Measurements from ENCODE around the gene ARVCF.

Gene ARVCF

DNA sequence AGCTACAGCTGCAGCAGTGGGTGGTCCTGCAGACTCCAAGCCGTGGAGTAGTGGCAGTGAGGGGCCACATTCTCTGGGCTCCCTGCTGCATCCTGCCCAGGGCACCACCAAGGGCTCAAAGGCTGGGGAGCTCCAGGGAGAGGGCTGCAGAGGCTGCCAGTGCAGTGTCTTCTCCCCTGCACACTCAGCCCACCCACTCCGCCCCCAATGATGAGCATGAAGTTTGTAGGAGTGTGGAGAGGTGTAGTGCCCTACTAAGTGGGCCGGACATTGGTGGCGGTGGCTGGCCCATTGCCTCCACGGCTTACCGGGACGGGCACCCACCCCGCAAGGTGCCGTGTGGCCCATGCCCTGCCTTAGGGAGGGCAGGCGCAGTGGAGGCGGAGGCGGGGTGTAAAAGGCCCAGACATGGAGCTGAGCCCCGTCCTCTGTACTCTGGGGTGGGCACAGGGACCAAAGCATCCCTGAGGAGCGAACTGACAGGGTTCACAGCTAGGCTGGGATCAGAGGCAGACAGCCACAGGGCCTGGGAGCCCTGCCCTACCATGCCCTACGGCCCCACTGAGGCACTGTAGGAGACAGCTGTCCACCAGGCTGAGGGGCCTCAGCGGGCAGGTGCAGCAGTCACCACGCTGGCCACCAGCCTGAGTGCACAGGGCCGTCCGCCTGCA, 18.9 kb downstream of the ARVCF start:
- H3K27ac ChIP-seq (ENCODE audit: low read depth, low read length): no peak overlapping the region
- H3K4me1 ChIP-seq (ENCODE audit: control insufficient read depth, low read length): no peaks in the 10 kb centered on the region

DNA sequence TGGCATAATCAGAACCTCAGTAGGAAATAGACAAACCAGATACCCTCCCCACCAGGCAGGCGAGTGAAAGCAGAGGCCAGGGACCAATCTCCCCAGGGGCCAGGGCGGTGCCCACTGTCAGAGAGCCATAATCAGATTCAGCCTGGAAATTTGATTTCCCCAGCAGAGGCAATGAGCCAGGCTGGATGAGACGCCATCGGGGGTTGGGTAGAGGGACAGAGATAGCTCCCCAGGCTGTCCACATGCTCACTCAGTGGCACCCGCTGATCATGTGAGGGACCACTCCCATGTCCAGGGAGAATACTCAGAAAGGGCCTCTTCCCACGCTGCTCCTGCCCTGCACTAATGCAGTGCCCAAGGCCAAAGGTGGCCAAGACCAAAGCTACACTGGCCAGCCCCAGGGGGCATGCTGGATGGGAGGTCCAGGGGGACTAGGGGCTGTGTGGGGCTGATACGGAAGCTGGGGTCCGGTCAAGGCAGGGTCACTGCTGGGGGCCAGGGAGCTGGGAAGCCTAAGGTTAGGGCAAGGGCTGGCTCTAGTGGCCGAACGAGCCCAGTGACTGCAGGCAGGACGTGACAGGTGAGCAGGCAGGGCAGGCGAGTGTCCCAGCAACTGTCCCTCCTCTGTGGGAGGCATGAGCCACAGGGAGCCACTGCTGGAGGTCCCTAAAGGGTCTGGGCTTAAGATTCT, 19.8 kb downstream of the ARVCF start:
- Histone ChIP-seq H3K27me3 (ENCODE audit: control insufficient read depth, low read length) (peaks cover 2% of the 10 kb centered on the region; the same call in 1 of the 2 replicates), H3K36me3 (ENCODE audit: control insufficient read depth, low read length) (no peaks in the 10 kb centered on the region), H3K4me2 (ENCODE audit: low read length) (no peak overlapping the region), H3F3A (ENCODE audit: control insufficient read depth, insufficient read depth) (no peaks in the 10 kb centered on the region), H3K9me3 (ENCODE audit: control insufficient read depth, insufficient read depth, low read length) (no peaks in the 10 kb centered on the region; the same call in 1 of the 2 replicates), H3K27ac (ENCODE audit: low read depth, low read length) (no peak overlapping the region), H3K79me2 (ENCODE audit: control insufficient read depth, low read length) (no peaks in the 10 kb centered on the region), H3K9me2 (replicated peaks; ENCODE audit: control insufficient read depth, low read length) (no peaks in the 10 kb centered on the region), H3K4me3 (ENCODE audit: low read length) (no peak overlapping the region), H3K4me1 (ENCODE audit: control insufficient read depth, low read length) (no peaks in the 10 kb centered on the region), H4K20me1 (ENCODE audit: control insufficient read depth, insufficient read depth, low read depth, low read length) (no peaks in the 10 kb centered on the region)
- TF ChIP-seq EZH2phosphoT487 (IDR thresholded peaks at IDR 0.05; ENCODE audit: borderline replicate concordance, low read length): no peak
- TF ChIP-seq, protein P1, sequence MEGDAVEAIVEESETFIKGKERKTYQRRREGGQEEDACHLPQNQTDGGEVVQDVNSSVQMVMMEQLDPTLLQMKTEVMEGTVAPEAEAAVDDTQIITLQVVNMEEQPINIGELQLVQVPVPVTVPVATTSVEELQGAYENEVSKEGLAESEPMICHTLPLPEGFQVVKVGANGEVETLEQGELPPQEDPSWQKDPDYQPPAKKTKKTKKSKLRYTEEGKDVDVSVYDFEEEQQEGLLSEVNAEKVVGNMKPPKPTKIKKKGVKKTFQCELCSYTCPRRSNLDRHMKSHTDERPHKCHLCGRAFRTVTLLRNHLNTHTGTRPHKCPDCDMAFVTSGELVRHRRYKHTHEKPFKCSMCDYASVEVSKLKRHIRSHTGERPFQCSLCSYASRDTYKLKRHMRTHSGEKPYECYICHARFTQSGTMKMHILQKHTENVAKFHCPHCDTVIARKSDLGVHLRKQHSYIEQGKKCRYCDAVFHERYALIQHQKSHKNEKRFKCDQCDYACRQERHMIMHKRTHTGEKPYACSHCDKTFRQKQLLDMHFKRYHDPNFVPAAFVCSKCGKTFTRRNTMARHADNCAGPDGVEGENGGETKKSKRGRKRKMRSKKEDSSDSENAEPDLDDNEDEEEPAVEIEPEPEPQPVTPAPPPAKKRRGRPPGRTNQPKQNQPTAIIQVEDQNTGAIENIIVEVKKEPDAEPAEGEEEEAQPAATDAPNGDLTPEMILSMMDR (IDR thresholded peaks at IDR 0.05; ENCODE audit: low read depth, low read length, poor library complexity, severe bottlenecking): no peak

More for the DNA sequence above, 18.9 kb downstream of the ARVCF start:
- Histone ChIP-seq H4K20me1 (ENCODE audit: control insufficient read depth, insufficient read depth, low read depth, low read length) (no peaks in the 10 kb centered on the region), H3K36me3 (ENCODE audit: control insufficient read depth, low read length) (no peaks in the 10 kb centered on the region), H3K79me2 (ENCODE audit: control insufficient read depth, low read length) (no peaks in the 10 kb centered on the region), H3F3A (ENCODE audit: control insufficient read depth, insufficient read depth) (no peaks in the 10 kb centered on the region), H3K9me3 (ENCODE audit: control insufficient read depth, insufficient read depth, low read length) (no peaks in the 10 kb centered on the region; the same call in 1 of the 2 replicates), H3K4me2 (ENCODE audit: low read length) (no peak overlapping the region), H3K9me2 (replicated peaks; ENCODE audit: control insufficient read depth, low read length) (no peaks in the 10 kb centered on the region), H3K4me3 (ENCODE audit: low read length) (no peak overlapping the region), H3K27me3 (ENCODE audit: control insufficient read depth, low read length) (peaks cover 5% of the 10 kb centered on the region; the same call in 1 of the 2 replicates)
- TF ChIP-seq, protein P1 (IDR thresholded peaks at IDR 0.05; ENCODE audit: low read depth, low read length, poor library complexity, severe bottlenecking): no peak
- no peak for TF ChIP-seq EZH2phosphoT487 (IDR thresholded peaks at IDR 0.05; ENCODE audit: borderline replicate concordance, low read length)

DNA sequence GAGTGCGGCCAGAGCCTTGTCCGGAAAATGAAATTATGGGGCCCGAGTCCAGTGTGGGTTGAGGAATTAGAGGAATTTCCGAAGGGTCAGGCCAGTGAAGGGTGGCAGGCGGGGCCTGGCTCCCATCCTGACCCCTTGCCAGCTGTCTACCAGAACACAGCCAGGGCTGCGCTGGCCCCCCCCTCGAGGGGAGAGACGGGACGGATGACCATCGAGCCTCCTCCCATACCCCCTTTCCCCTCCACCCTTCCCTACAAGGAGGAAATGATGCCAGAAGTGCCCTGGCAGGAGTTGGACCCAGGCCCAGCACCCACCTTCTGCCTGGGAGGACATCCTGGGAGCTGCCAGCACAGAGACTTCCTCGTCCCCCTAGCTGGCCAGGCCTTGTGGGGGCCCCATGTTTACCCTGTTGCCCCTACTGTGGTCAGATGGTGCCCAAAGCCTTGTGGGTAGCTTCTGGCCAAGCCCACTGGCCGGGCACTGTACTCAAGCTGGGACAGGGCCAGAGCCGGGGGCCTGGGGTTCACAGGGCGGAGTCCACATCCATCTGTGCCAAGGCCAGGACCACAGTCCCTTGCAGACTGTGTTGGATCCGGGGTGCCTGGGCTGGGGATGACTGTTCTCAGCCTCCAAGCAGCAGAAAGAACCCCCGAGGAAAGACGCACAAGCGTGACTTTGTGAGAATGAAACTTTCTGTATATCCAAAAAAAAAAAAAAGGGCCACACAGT, 20.8 kb downstream of the ARVCF start:
- no peaks in the 10 kb centered on the region for H3K36me3 ChIP-seq (ENCODE audit: control insufficient read depth, low read length)
- H4K20me1 ChIP-seq (ENCODE audit: control insufficient read depth, insufficient read depth, low read depth, low read length): no peaks in the 10 kb centered on the region
- TF ChIP-seq, protein P1 (IDR thresholded peaks at IDR 0.05; ENCODE audit: low read depth, low read length, poor library complexity, severe bottlenecking): no peak
- no peak for TF ChIP-seq EZH2phosphoT487 (IDR thresholded peaks at IDR 0.05; ENCODE audit: borderline replicate concordance, low read length)
- no peak overlapping the region for H3K27ac ChIP-seq (ENCODE audit: low read depth, low read length)
- no peak overlapping the region for H3K4me2 ChIP-seq (ENCODE audit: low read length)
- no peaks in the 10 kb centered on the region for H3K4me1 ChIP-seq (ENCODE audit: control insufficient read depth, low read length)
- no peak overlapping the region for H3K4me3 ChIP-seq (ENCODE audit: low read length)
- H3F3A ChIP-seq (ENCODE audit: control insufficient read depth, insufficient read depth): no peaks in the 10 kb centered on the region
- no peaks in the 10 kb centered on the region for H3K9me2 ChIP-seq (replicated peaks; ENCODE audit: control insufficient read depth, low read length)
- H3K27me3 ChIP-seq (ENCODE audit: control insufficient read depth, low read length): no peaks in the 10 kb centered on the region
- H3K79me2 ChIP-seq (ENCODE audit: control insufficient read depth, low read length): no peaks in the 10 kb centered on the region
- no peaks in the 10 kb centered on the region for H3K9me3 ChIP-seq (ENCODE audit: control insufficient read depth, insufficient read depth, low read length)
